Heart left ventricle (tissue), 16 donors: Measurements from ENCODE around the gene SLC16A11. TPM values are rescaled to one million over a fixed set of nuclear protein-coding genes. Genes with fewer than 3 reads are reported as not detected.
A peak's percentile ranks its signal among the peaks of the same experiment; 100 is the strongest.

Experiments
- ATAC-seq, 4 donors: fragments of 200-7000 bp; cut with Tn5 transposase; one replicate each; pipeline ENCODE4 v1.9.1; 2020 to 2022; ENCODE audit warnings: moderate library complexity in 4 of 4, mild to moderate bottlenecking in 3 of 4, moderate number of reproducible peaks in 1 of 4
- DNase-seq, 5 donors: peaks; one replicate each; pipeline ENCODE4 v3.0.0-alpha.2; 2020
- H3K27ac ChIP-seq, 12 donors: fragments of 200-600 bp; sonication (generic) in 4 of 12; one replicate each; pipeline versions ENCODE4 v1.5.0 to v1.8.0; 2016 to 2022; ENCODE audit warnings: mild to moderate bottlenecking in 2 of 12
- H3K27me3 ChIP-seq, 9 donors: fragments of 200-600 bp; sonication (generic) in 2 of 9; one replicate each; pipeline versions ENCODE4 v1.5.1 to v1.8.0; 2016 to 2022; ENCODE audit warnings: mild to moderate bottlenecking in 3 of 9
- H3K36me3 ChIP-seq, 9 donors: fragments of 200-600 bp; sonication (generic) in 2 of 9; one replicate each; pipeline versions ENCODE4 v1.5.0 to v1.8.0; 2018 to 2022; ENCODE audit warnings: mild to moderate bottlenecking in 2 of 9
- H3K4me1 ChIP-seq, 12 donors: fragments of 200-600 bp; sonication (generic) in 4 of 12; one replicate each; pipeline versions ENCODE4 v1.5.0 to v1.8.0; 2016 to 2022; ENCODE audit warnings: mild to moderate bottlenecking in 3 of 12
- H3K4me3 ChIP-seq, 12 donors: fragments of 200-600 bp; sonication (generic) in 4 of 12; one replicate each; pipeline versions ENCODE4 v1.5.0 to v1.8.0; 2017 to 2022; ENCODE audit warnings: mild to moderate bottlenecking in 9 of 12, moderate library complexity in 4 of 12
- H3K9me3 ChIP-seq, 12 donors: fragments of 200-600 bp; sonication (generic) in 4 of 12; one replicate each; pipeline versions ENCODE4 v1.5.0 to v1.8.0; 2016 to 2022; ENCODE audit warnings: mild to moderate bottlenecking in 1 of 12
- POLR2A ChIP-seq, 2 donors: fragments of 450-650 bp; IDR thresholded peaks; one replicate each; pipeline ENCODE4 v1.6.1; 2017; ENCODE audit warnings: antibody characterized with exemption in 2 of 2, mild to moderate bottlenecking in 2 of 2, moderate library complexity in 2 of 2
- WGBS, 4 donors: extraction: QIAGEN DNeasy Blood & Tissue Kit in 2 of 4; methylation state at CpG; one replicate each; pipeline versions ENCODE4 v1.1.5 to v1.1.7; 2013 to 2018; 5-methylcytosine and 5-hydroxymethylcytosine counted together
- intact Hi-C, 10 donors: fragments of 100-400 bp; cut with DNase I; formaldehyde crosslinking; loops; one replicate each; pipeline versions ENCODE4 v1.11.1 to v1.14.2; 2022
- polyA plus RNA-seq, 2 donors: library from polyadenylated mRNA; stranded (reverse); fragments of 200-250 nt; gene quantifications; one replicate each; pipeline ENCODE4 v1.2.3, GENCODE V29; 2013
- total RNA-seq, 9 donors: library from RNA; depleted of rRNA in 2 of 9; stranded (reverse); fragments of >200 nt in 2 of 9; fragmentation: NEBNext Ultra II Directional in 3 of 9; extraction: Animal tissue kit (Norgen Biotek cat#: 25700) in 3 of 9; gene quantifications; one replicate each; pipeline versions ENCODE4 v1.1.0 to v1.2.4, GENCODE V29; 2016 to 2023
- TF ChIP-seq, protein P1 (sequence below), 12 donors: fragments of 200-600 bp; sonication (generic) in 4 of 12; IDR thresholded peaks; one replicate each; pipeline versions ENCODE4 v1.5.0 to v1.8.0; 2018 to 2022; ENCODE audit warnings: antibody characterized with exemption in 12 of 12, mild to moderate bottlenecking in 5 of 12
- donor health status: ischemic (EF 13 %, LVEDD 7.1; RV severe dilation, severe dysfunction).
- donor health status: healthy with polysubstance abuse.
- donor health status: DM: no; HTN: yes; CAD: no.
- donor health status: DM: no; HTN: no; CAD: no.
- donor health status: ischemic (EF 25% LVEDD 6.9; RV normal size, moderate dysfunction).
- donor health status: ischemic (EF 25% LVEDD 5.7; RV mildly dilated, moderate dysfunction).
- donor health status: healthy.
- donor health status: DM: yes; HTN: yes; CAD: no.
- donor health status: ischemic (EF 35%, LVEDD 5.7; RV mildly dilated, moderate dysfunction).
- donor health status: nonischemic (EF 11% LVEDD 7.7; RV severe dilation, severe dysfunction).
- donor health status: DM: yes; HTN: yes; CAD: no.
- donor health status: PGD.
- donor health status: ischemic (EF 29% LVEDD 5.4; RV normal size, mild dysfunction).
- donor health status: nonischemic (EF 23%, LVEDD 6.1; RV moderate dilation, normal function).

SLC16A11 gene
- total and polyA plus RNA-seq, 11 donors, result 0.19 to 1.4 (median 0.79) TPM; not detected in 1

DNA sequence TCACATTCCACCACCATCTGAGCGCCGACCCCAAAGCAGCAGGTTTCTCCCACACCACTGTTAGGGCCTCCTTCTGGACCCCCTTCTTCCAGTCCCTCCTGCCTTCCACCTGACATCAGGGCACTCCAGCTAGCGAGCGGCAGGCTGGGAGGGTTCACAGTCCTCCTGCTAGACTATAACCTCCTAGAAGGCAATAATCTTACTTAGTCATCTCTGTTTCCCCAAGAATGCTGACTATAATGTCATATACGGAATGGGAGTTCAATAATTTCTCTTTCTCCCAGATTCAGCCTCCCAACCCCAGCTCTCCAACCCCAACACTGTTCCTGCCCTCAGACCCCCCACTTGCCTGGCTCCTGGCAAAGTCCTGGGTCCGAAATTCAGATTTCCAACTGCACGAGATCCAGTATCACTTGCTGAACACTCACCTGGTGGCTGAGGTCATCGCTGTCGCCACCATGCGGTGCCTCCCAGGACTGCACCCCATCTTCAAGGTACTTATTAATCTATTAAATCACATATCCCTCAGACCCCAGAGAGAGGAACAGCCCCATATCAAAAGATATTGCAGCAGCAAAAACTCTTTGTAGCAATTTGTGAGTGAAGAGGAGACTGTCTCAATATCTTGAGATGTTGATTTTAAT is 42.5 kb downstream of the SLC16A11 start:
- Histone ChIP-seq H3K4me3 (no peak overlapping the region), H3K4me1 (peaks cover 0 to 4% (median 0%) of the 10 kb centered on the region in 12 donors), H3K27me3 (no peaks in the 10 kb centered on the region), H3K27ac (no peak overlapping the region), H3K36me3 (peaks cover 0 to 72% (median 49%) of the 10 kb centered on the region in 9 donors), H3K9me3 (no peaks in the 10 kb centered on the region)
- DNase-seq, result no peak
- intact Hi-C loops, result loop anchor here in 7 of 10 donors (5.0 to 10.0 kb wide), 7 partner anchors 89 to 337 kb away; partner anchors contain the start of genes TEKT1 (in 1 of the 7) and XAF1 (in 1 of the 7)
- WGBS, 4 donors, result 65 to 76% (median 71%) methylated on average over 10 of the region's 10 CpGs
- TF ChIP-seq, protein P1, sequence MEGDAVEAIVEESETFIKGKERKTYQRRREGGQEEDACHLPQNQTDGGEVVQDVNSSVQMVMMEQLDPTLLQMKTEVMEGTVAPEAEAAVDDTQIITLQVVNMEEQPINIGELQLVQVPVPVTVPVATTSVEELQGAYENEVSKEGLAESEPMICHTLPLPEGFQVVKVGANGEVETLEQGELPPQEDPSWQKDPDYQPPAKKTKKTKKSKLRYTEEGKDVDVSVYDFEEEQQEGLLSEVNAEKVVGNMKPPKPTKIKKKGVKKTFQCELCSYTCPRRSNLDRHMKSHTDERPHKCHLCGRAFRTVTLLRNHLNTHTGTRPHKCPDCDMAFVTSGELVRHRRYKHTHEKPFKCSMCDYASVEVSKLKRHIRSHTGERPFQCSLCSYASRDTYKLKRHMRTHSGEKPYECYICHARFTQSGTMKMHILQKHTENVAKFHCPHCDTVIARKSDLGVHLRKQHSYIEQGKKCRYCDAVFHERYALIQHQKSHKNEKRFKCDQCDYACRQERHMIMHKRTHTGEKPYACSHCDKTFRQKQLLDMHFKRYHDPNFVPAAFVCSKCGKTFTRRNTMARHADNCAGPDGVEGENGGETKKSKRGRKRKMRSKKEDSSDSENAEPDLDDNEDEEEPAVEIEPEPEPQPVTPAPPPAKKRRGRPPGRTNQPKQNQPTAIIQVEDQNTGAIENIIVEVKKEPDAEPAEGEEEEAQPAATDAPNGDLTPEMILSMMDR (IDR thresholded peaks at IDR 0.05), result peak; percentile 13 to 55 (median 40)
- TF ChIP-seq POLR2A (IDR thresholded peaks at IDR 0.05), result no peak
- ATAC-seq, result no peak

DNA sequence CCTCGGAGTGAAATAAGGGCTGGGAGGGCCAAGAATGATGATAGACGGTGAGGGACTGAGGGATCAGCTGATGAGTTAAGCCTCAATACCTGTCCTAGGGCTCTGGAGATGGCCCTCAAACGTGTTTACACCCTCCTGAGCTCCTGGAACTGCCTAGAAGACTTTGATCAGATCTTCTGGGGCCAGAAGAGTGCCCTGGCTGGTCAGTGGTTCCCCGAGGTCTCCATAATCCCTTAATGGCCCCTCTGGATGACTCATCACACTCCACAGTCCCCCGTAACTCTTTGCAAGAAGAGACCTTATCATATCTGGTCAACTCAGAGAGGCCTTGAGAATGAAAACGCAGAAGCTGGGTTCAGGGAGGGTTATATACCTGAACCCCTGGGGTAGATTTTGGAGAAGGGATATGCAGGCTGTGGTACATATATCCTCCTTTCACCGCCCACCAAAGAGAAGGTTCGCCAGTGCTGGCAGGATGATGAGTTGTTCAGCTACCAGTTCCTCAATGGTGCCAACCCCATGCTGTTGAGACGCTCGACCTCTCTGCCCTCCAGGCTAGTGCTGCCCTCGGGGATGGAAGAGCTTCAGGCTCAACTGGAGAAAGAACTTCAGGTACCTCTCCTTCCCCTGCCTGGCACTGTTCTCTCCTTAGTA is 44.9 kb downstream of the SLC16A11 start:
- 81 to 86% (median 85%) methylated on average over 9 to 11 of the region's 11 CpGs for WGBS, 4 donors
- intact Hi-C loops, result no loop called here
- Histone ChIP-seq H3K4me1 (peaks cover 0 to 14% (median 4%) of the 10 kb centered on the region in 12 donors), H3K36me3 (peaks cover 0 to 70% (median 49%) of the 10 kb centered on the region in 9 donors), H3K27me3 (peaks cover 0 to 6% (median 0%) of the 10 kb centered on the region in 9 donors), H3K9me3 (no peaks in the 10 kb centered on the region), H3K27ac (no peak overlapping the region), H3K4me3 (no peak overlapping the region)
- TF ChIP-seq, protein P1 (IDR thresholded peaks at IDR 0.05), result no peak
- TF ChIP-seq POLR2A (IDR thresholded peaks at IDR 0.05), result no peak
- DNase-seq, result no peak
- ATAC-seq, result no peak

DNA sequence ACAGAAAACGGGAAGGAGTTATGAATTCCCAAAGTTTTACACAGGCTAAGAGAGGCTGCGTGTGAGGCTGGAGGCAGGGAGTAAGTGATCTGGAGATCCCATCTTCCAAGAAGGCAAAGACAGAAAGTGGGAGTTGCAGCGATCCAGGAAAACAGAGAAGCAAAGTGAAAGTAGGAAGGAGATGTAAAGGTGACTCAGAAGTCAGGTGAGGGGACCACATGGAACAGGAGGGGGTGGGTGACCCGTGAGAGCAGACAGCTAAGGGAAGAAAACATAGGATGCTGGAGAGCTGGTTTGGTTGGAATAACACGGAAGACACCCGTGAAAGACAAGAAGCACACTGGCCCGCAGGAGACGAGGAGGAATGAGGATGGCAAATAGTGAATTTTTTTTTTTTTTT is 46.7 kb downstream of the SLC16A11 start:
- DNase-seq (no peak), ATAC-seq (no peak)
- TF ChIP-seq, protein P1 (IDR thresholded peaks at IDR 0.05), result no peak
- TF ChIP-seq POLR2A (IDR thresholded peaks at IDR 0.05), result no peak
- WGBS, 4 donors, result 85 to 93% (median 89%) methylated on average over 8 of the region's 8 CpGs
- H3K9me3 ChIP-seq, result no peaks in the 10 kb centered on the region
- H3K4me3 ChIP-seq, result no peak overlapping the region
- H3K27ac ChIP-seq, result no peak overlapping the region
- peaks cover 0 to 14% (median 4%) of the 10 kb centered on the region in 12 donors for H3K4me1 ChIP-seq
- intact Hi-C loops, result no loop called here
- peaks cover 0 to 54% (median 34%) of the 10 kb centered on the region in 9 donors for H3K36me3 ChIP-seq
- peaks cover 0 to 6% (median 0%) of the 10 kb centered on the region in 9 donors for H3K27me3 ChIP-seq
